Suppressor macrophage treated with lipopolysaccharide for 4 hours (primary cell): ENCODE results near the gene CCDC80.
"Not testable (repeated sequence)": the region's sequence is repeated elsewhere in the genome, so short reads cannot be mapped to it uniquely, and the experiment has no call there.

Experiments used
- DNase-seq: peaks from one replicate; pipeline ENCODE4 v3.0.0-alpha.2; 2020

Gene CCDC80

DNA sequence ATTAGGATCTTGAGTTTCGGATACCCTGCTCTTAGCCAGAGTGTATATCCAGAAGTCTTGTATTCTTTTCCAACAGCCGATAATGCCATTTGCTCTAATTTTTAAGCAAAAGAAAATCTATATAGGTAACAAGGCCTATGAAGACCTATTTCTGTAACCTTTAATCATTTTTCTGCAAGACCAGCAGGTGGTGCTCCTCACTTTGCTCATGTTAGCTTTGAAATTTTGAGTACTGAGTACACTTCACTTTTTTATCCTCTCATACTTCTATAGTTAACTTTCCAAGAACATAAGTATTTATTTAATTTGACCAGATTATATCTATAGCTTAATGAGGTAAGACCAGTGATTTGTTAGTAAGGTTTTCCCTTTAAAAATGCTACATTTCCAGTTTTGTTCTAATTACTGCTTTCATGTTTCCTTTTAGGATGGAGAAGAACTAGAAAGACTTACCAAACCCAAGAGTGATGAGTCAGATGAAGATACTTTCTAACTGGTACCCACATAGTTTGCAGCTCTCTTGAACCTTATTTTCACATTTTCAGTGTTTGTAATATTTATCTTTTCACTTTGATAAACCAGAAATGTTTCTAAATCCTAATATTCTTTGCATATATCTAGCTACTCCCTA, 58.6 kb downstream of the CCDC80 start:
- peak; percentile 39 for DNase-seq

DNA sequence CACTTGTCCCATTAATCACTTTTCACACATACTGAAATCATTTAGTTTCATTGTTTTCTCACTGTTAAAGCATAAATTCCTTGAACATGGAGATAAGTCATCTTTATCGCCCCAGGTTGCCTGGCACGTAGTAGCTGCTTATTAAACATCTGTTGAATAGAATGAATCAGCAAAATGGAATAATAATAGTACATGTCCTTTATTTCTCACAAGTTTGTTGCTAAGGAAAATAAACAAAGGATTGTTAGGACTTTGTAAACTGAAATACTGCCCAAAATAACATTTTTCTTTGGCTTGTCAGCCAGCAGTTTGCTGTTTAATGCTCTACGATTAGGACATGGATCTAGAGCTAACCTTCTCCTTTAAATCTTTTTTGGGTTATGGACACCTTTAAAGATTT, 61.2 kb downstream of the CCDC80 start:
- DNase-seq = no peak

DNA sequence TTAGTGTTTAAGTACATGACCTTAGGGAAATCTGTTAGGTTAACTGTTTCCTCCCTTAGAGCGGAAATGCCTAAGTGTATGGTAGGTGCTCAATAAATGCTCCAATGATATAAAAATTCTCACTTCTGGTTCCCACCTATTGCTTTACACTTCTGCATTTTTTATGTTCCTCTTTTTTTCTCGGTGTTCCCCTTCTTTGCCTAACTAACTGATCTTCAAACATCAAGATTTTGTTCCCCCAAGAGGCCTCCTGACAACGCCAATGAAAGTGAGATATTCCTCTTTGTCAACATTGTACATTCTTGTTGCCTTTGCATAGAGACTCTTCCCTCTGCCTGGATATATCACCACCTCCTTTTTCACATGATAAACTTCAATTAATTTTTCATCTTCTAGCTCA, 61.7 kb downstream of the CCDC80 start:
- DNase-seq = peak; percentile 39

DNA sequence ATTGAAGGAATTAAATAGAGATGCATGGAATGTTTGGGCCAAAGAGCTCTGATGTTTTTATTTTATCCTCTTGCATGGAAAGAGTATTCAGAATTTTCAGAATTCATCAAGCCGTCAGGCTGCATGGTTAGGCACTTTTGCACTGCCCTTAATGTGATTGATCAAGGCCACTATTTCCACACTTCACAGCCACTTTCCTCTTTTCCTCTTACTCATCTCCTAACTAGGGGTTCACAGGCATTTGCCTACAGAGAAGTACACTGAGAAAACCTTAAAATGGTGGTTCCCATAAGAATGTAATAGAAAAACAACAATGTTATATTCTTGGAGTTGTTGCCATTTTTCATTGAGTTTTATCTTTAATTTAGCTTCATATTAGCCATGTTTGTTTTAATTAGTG, 68.2 kb downstream of the CCDC80 start:
- DNase-seq = peak; percentile 33

DNA sequence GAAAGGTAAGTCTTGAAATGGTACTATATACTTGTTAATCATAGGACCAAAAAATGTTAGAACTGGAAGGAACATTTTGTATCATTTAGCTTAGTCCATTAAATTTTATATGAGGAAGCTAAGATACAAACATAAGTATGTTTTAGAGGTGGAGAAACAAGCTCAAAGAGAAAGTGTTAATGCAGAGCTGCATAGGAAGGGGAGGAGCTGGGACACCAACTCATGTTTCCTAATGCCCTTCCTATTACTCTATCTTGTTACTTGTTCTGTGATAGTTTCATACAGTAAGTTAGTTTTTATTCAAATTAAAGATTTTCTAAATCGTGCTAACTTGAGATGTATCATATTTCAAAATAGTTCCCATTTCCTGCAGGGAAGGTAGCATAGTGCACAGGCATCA, 71.7 kb downstream of the CCDC80 start:
- DNase-seq = no peak

DNA sequence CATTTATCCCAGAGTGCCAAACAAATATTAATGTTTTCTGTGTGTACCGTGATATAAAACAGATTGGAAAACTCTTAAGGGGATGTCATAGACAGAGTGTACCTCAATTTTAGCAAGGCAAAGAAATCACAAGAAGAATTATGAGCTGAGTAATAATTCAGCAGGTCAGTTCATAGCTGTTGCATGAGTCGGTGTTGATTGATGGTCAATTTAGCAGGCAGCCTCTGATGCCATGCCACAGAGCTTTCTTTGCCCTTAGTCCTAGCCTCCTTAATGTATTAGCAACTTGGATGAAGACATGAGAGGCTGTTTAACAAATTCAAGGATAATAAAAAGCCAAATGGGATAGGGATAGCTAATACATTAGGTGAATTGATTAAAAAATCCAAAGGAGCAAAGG, 72.3 kb downstream of the CCDC80 start:
- DNase-seq = no peak

DNA sequence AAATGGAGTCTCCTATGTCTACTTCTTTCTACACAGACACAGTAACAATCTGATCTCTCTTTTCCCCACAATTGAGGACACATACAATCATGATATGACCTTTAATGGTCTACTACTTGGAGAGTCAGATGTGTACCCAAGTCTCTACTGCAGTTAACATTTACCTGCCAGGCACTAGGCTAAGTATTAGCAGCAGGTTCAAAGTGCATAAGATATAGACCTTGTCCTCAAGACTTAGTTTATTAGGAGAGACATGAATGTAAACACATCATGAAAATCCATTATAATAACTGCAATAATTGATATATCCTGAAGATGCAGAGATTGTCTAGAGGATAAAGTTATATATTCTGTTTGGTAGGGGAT, 76.0 kb downstream of the CCDC80 start:
- no peak for DNase-seq

DNA sequence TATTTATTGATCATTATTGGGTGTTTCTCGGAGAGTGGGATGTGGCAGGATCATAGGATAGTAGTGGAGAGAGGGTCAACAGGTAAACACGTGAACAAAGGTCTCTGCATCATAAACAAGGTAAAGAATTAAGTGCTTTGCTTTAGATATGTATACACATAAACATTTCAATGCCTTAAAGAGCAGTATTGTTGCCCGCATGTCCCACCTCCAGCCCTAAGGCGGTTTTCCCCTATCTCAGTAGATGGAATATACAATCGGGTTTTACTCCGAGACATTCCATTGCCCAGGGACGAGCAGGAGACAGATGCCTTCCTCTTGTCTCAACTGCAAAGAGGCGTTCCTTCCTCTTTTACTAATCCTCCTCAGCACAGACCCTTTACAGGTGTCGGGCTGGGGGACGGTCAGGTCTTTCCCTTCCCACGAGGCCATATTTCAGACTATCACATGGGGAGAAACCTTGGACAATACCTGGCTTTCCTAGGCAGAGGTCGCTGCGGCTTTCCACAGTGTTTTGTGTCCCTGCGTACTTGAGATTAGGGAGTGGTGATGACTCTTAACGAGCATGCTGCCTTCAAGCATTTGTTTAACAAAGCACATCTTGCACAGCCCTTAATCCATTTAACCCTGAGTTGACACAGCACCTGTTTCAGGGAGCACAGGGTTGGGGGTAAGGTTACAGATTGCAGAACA, 76.5 kb downstream of the CCDC80 start:
- DNase-seq = not testable (repeated sequence)

DNA sequence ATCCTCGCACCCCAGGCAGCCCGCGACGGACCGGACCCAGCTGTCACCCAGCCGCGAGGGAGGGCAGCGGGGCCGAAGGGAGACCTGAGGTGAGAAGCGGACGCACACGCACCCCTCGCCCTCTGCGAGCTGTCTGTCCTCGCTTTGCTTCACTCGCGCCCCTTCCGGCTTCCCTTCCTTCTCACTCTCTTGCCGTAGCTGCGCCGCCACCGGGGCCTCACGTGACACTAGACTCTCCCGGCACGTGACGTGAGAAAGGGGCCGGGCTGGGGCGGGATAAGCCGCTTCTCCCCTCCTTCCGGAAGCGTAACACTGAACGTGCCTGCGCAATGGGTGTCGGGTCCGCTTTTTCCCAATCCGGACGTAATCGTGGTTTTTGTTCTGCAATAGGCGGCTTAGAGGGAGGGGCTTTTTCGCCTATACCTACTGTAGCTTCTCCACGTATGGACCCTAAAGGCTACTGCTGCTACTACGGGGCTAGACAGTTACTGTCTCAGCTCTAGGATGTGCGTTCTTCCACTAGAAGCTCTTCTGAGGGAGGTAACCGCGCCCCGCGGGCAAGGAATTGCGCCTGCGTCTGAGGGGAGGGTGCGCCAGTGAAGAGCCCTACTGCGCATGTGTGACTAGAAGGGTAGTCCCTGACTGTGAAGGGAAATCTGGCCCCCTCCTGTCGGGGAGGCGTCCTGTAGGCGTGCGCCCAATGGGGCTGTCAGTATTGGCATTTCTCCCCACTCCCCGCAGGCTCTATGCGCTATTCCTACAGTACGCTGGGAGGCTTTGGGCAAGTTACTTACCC, 79.0 kb downstream of the CCDC80 start, which contains the start of the genes ATG3 and SLC35A5:
Gene ATG3 (minus strand): TSS at position 229 of the 796 bp plus-strand sequence. CDS start 434 bp downstream, outside the sequence.
Gene SLC35A5 (plus strand): TSS at position 312 of the 796 bp plus-strand sequence. CDS start 1,359 bp downstream, outside the sequence.
- DNase-seq = peak; percentile 100

DNA sequence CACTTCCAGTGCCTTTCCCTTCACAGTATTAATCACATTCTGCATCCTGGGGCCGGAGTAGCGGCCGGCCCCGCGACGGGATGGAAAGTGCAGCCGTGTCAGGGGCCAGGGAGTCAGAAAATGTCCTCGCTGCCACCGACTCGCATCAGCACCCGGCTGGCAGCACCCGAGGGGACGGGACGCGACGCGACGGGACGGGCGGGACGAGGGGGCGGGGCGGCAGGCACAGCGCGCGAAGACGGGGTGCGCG, 79.5 kb downstream of the CCDC80 start:
- DNase-seq = no peak

DNA sequence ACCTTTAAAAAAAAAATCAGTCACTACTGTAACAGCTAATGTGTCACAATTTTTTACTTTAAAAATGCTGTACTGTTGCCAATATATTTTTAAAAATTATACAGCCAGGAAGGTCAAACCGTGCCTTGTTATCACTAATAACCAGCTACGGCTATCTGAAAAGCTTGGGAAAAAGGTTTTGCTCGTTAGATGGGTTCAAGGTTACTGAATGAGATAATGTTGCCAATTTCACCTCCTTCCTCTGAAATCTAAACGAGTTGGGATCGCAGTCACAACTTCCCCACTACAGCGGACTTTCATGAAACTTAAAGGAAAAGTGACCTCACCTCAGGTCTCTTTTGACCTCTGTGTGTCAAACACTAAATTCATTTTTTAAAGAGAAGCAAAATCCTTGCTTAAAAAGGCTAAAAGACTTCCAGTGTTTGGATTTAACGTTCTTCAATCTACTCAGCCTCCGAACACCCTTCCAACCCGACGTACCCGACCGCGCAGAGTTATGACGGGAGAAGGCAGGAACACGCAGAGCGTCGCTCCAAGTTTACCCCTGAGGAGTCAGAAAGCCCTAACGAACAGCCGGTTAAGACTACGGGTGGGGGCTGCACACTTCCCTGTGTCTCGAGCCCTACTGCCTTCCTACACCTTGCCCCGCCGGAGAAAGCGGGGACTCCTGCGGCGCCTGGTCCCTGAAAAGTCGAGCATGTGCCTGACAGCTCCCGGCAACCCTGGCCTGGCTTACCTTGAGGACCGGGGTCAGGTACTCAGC, 80.0 kb downstream of the CCDC80 start:
- DNase-seq = peak; percentile 81

DNA sequence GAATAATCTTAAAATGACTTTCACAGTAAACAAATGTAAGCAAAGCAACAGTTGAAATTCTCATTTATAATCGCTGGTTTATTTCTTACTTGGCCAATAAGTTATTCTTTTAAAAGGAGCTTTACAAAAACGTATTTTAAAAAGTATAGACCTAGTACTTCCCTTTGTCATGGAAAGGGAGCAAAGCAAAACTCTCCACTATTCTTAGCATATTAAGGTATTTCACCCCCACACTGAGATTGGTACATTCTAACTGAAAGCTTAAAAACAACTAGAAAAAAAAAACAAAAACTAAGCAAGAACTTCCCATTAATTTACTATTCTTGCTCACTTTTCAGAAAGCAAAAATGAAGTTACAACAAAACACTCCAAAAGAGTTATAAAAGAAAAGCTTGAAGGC, 80.6 kb downstream of the CCDC80 start:
- DNase-seq = no peak

DNA sequence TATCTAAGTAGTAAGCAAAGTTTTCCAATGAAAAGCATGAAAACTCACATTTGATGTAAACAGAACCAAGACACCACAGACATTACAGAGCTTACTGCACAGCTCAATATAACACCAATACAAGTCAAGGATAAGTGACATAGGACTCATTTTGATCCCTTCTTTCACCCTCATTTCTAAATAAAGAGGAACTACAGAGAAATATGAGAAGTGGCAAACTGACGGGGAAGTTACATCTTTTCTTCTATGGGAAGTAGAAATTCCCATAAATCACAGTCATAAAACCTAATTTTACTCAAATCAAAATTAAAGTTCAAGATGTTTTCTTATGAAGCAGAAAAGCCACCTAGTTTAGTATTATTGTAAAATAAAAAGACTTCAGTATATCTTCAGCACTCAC, 83.0 kb downstream of the CCDC80 start:
- peak; percentile 84 for DNase-seq

DNA sequence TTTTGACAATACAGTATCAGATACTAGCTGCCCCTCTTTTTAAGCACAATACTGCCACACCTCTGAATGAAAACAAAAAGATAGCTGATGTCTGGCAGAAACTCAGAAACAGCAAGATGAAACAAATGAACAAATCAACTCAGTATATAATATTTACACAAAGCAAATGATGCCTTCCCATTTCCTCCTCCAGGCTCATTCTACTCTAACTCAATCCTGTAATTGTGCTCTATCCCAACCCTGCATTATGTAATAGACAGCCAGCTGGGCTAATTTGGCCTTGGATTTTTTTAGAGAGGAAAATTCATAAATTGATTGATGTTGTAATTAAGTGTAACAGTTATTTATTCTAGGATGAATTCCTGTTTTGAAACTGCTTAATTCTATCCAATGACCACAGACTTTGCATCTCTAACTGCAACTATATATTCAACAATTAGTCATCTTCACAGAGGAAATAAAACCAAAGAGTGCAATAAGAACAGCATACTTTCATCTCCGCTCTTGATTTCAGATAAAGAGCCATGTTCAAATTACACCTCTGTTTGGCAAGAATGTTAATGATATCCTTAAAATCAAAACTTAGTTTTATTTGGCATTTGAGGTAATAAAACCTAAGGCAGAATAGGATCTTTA, 85.3 kb downstream of the CCDC80 start:
- peak; percentile 62 for DNase-seq

DNA sequence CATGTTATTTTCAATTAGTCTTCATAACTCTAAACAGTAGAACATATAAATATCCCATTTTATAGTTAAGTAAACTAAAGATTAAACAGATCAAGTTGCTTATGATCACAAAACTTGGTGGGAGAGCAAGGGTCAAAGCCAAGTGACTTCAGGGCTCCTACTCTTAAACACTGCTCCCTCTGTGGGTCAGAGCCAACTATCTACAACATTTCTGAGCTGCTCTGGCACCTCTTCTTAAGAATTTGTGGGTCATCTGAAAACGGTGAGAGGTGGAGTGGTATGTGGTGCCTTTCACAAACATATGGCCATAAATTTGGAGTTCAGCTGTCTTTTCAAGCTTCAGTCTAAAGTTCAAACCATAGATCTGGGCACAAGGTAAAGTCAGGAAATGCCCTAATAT, 90.1 kb downstream of the CCDC80 start:
- DNase-seq = no peak
